ENCODE data around the gene NFATC1. TPM values are rescaled to one million over a fixed set of nuclear protein-coding genes. Genes with fewer than 3 reads are reported as not detected.

The NFATC1 gene
- total RNA-seq, 1 donor from 2014 or later = 7.1 TPM

- Mint-ChIP-seq H3K4me1 (ENCODE audit: low read depth) (no peaks in the 10 kb centered on the region), H3K27ac (ENCODE audit: unreplicated experiment) (no peak overlapping the region), H3K9me3 (ENCODE audit: low read depth) (peaks cover 5% of the 10 kb centered on the region), H3K36me3 (ENCODE audit: low read depth) (peaks cover 8% of the 10 kb centered on the region), H3K4me3 (ENCODE audit: unreplicated experiment) (no peak overlapping the region), H3K27me3 (ENCODE audit: low read depth) (peaks cover 44% of the 10 kb centered on the region)
- DNase-seq (ENCODE audit: low spot score) = peak; percentile 14
- no peak for TF ChIP-seq CTCF (IDR thresholded peaks at IDR 0.05)
These were observed 142.0 kb downstream of the NFATC1 start for GRCh38 chr18:79537758-79538157.

- H3K27ac Mint-ChIP-seq (ENCODE audit: unreplicated experiment) = no peak overlapping the region
- H3K27me3 Mint-ChIP-seq (ENCODE audit: low read depth) = peaks cover 39% of the 10 kb centered on the region
- no peaks in the 10 kb centered on the region for H3K4me1 Mint-ChIP-seq (ENCODE audit: low read depth)
- no peak overlapping the region for H3K4me3 Mint-ChIP-seq (ENCODE audit: unreplicated experiment)
- DNase-seq (ENCODE audit: low spot score) = peak; percentile 40
- TF ChIP-seq CTCF (IDR thresholded peaks at IDR 0.05) = no peak
- peaks cover 5% of the 10 kb centered on the region for H3K9me3 Mint-ChIP-seq (ENCODE audit: low read depth)
- peaks cover 8% of the 10 kb centered on the region for H3K36me3 Mint-ChIP-seq (ENCODE audit: low read depth)
These were observed 142.9 kb downstream of the NFATC1 start for GRCh38 chr18:79538635-79539034.

GRCh38 chr18:79540161-79540903 lies 144.6 kb downstream of the NFATC1 start:
- peaks cover 31% of the 10 kb centered on the region for H3K27me3 Mint-ChIP-seq (ENCODE audit: low read depth)
- peak; percentile 59 for DNase-seq (ENCODE audit: low spot score)
- no peak overlapping the region for H3K27ac Mint-ChIP-seq (ENCODE audit: unreplicated experiment)
- peaks cover 8% of the 10 kb centered on the region for H3K36me3 Mint-ChIP-seq (ENCODE audit: low read depth)
- H3K9me3 Mint-ChIP-seq (ENCODE audit: low read depth) = peaks cover 5% of the 10 kb centered on the region
- no peak for TF ChIP-seq CTCF (IDR thresholded peaks at IDR 0.05)
- no peak overlapping the region for H3K4me3 Mint-ChIP-seq (ENCODE audit: unreplicated experiment)
- no peaks in the 10 kb centered on the region for H3K4me1 Mint-ChIP-seq (ENCODE audit: low read depth)

DNA sequence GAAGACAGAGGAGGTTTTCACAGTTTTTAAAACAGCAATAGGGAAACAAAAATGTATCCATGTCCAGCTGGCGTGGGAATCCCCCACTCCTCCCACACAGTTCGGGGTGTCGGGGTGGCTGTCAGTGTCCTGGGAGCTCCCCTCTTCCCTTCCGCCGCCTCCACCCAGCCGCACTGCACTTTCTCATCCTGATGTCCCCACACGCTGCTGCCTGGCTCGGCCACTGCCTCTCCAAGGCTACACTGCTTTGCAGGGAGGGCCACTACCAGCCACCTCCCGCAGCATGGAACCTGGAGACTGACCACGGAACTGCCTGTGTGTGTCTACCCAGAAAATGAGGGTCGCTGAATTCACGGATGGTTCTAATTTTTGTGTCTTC lies 145.2 kb downstream of the NFATC1 start:
- TF ChIP-seq CTCF (IDR thresholded peaks at IDR 0.05) = no peak
- Mint-ChIP-seq H3K27ac (ENCODE audit: unreplicated experiment) (no peak overlapping the region), H3K27me3 (ENCODE audit: low read depth) (peaks cover 25% of the 10 kb centered on the region), H3K9me3 (ENCODE audit: low read depth) (peaks cover 5% of the 10 kb centered on the region), H3K36me3 (ENCODE audit: low read depth) (peaks cover 8% of the 10 kb centered on the region), H3K4me3 (ENCODE audit: unreplicated experiment) (no peak overlapping the region), H3K4me1 (ENCODE audit: low read depth) (no peaks in the 10 kb centered on the region)
- peak; percentile 71 for DNase-seq (ENCODE audit: low spot score)

- Mint-ChIP-seq H3K9me3 (ENCODE audit: low read depth) (peaks cover 5% of the 10 kb centered on the region), H3K27me3 (ENCODE audit: low read depth) (peaks cover 24% of the 10 kb centered on the region), H3K27ac (ENCODE audit: unreplicated experiment) (no peak overlapping the region), H3K36me3 (ENCODE audit: low read depth) (peaks cover 8% of the 10 kb centered on the region), H3K4me3 (ENCODE audit: unreplicated experiment) (no peak overlapping the region), H3K4me1 (ENCODE audit: low read depth) (no peaks in the 10 kb centered on the region)
- TF ChIP-seq CTCF (IDR thresholded peaks at IDR 0.05) = no peak
- no peak for DNase-seq (ENCODE audit: low spot score)
These were observed 146.5 kb downstream of the NFATC1 start for GRCh38 chr18:79542213-79542612.

Measured in chondrocyte (in vitro differentiated cells).